Central memory CD8-positive, alpha-beta T cell (primary cell): Measurements from ENCODE around the gene SAE1.

ENCODE experiments used
- ATAC-seq: fragments of 150-1000 bp; cut with Tn5 transposase; replicated peaks from 2 replicates; pipeline ENCODE4 v1.10.0; 2022; ENCODE audit warnings: mild to moderate bottlenecking, moderate FRiP score, moderate number of reproducible peaks; ENCODE audit not compliant: poor library complexity, severe bottlenecking; ENCODE audit errors: extremely low read depth
- DNase-seq, 2 donors: peaks; one replicate each; pipeline ENCODE4 v3.0.0; 2021; ENCODE audit warnings: low spot score in 2 of 2
- H3K27ac Mint-ChIP-seq: one replicate; pipeline ENCODE4 v1.8.0; 2022; ENCODE audit warnings: low read depth, mild to moderate bottlenecking, moderate library complexity, mixed read lengths
- H3K27me3 Mint-ChIP-seq: one replicate; pipeline ENCODE4 v1.8.0; 2022; ENCODE audit warnings: mixed read lengths
- H3K36me3 Mint-ChIP-seq: one replicate; pipeline ENCODE4 v1.8.0; 2022; ENCODE audit warnings: mild to moderate bottlenecking, moderate library complexity, mixed read lengths; ENCODE audit not compliant: insufficient read depth
- H3K4me1 Mint-ChIP-seq: one replicate; pipeline ENCODE4 v1.8.0; 2022; ENCODE audit warnings: mixed read lengths
- H3K4me3 Mint-ChIP-seq: one replicate; pipeline ENCODE4 v1.8.0; 2022; ENCODE audit warnings: mild to moderate bottlenecking, moderate library complexity, mixed read lengths
- H3K9me3 Mint-ChIP-seq: one replicate; pipeline ENCODE4 v1.8.0; 2022; ENCODE audit warnings: mixed read lengths

SAE1 gene

DNA sequence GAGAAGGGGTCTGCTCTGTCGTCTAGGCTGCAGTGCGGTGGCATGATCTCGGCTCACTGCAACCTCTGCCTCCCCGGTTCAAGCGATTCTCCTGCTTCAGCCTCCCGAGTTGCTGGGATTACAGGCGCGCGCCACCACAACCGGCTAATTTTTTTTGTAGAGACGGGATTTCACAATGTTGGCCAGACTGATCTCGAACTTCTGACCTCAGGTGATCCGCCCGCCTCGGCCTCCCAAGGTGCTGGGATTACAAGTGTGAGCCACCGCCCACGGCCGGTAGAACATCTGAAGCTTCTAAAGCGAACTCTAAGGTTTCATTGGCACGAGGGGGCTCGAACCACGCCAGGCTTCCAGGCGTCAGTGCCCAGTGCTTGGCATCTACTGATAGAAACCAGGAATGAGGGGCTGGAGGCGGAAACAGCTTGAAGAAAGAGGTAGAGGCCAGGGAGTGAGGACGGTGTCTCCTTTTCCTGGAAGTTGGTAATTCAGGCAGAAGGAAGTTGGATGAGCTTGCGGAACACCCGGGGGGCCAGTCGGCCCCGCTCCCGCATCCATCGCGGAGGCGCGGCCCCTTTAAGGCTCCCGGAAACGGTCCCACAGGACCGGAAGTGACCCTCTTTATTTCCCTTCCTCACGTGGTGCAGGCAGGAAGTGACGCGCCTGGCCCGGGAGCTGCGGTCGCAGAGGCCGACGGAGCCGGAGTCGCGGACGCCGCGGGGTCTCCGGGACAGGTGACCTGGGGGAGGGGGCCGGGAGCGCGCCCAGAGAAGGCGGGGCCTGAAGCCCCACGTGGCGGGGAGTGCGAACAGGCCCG is 125.5 kb downstream of the SAE1 start, which contains the start of gene CCDC9:
Gene CCDC9 (plus strand): TSS at position 647 of the 814 bp plus-strand sequence. CDS start 1,876 bp downstream, outside the sequence.
- Mint-ChIP-seq H3K27ac (peak within 1 kb of the TSS; percentile 86), H3K4me3 (peak within 1 kb of the TSS; percentile 86), H3K9me3 (no peaks in the 10 kb centered on the region), H3K27me3 (no peaks in the 10 kb centered on the region), H3K36me3 (peaks cover 32% of the 10 kb centered on the region), H3K4me1 (peaks cover 47% of the 10 kb centered on the region)
- ATAC-seq (peak; percentile 64), DNase-seq (peak; percentile 84 to 88)

DNA sequence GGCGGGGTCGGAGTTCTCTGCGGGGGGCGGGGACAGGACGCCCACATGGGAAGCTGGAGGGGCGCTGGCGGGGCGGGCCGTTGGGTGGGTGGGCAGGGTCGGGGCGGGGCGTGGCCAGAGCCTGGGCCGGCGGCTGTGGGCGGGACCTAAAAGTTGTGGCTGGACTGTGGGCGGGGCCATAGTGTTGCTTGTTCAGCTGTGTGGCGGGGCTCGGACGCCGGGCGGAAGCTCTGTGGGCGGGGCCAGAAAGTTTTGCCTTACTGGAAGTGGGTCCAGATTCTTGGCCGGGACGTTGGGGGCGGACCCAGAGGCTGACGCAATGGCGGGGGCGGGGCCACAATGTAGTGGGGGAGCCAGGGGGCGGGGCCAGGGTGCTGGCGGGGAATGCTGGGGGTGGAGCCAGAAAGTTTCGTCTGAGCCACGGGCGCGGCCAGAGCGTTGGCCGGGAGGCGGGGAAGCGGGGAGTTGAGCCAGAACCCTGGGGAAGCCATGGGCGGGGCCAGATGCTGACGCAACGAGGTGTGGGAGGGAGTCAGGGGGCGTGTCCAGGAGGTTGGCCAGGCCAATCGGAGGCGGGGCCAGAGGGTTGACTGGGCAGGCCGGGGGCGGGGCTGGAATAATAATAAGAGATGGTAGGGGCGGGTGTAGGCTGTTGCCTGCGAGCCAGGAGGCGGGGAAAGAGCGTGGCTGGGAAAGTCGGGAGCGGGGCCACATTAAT is 126.2 kb downstream of the SAE1 start:
- DNase-seq: peak; percentile 98 to 99
- H3K4me1 Mint-ChIP-seq: peaks cover 50% of the 10 kb centered on the region
- no peaks in the 10 kb centered on the region for H3K27me3 Mint-ChIP-seq
- peaks cover 37% of the 10 kb centered on the region for H3K36me3 Mint-ChIP-seq
- H3K4me3 Mint-ChIP-seq: peak overlapping the region; percentile 86
- no peaks in the 10 kb centered on the region for H3K9me3 Mint-ChIP-seq
- peak; percentile 82 for ATAC-seq
- H3K27ac Mint-ChIP-seq: peak overlapping the region; percentile 86

DNA sequence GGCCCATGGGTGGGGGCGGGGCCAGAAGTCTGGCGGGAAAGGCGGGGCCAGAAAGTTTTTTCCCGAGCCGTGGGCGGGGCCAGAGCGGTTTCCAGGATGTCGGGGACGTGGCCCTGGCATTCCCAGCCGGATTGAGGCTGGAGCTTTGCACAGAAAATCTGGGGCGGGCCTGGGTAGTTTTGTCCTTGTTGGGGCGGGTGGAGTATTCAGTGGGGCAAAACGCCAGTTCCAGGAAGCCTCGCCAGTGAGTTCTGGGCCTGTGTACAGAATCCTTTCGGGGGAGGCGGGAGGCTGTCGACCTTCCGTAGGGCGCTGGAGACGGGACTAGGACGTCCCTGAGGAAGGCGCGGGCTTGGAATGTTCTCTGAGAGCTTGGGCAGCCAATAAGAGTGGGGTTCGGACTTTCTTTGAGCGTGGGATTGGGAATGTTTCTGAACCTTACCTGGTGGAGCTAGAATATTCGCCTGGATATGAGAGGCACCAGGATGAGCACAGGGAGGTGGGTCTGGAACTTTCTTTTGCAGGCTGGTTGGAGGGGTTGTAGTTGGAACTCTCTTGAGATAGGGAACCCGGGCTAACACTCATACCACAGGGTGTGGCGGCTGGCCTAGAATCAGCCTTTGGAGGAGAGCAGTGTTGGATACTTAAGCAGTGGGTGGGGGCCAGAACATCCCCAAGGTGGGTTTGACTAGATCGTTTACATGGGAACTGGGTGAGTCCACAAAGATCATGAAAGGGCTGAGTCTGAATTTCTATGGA is 127.0 kb downstream of the SAE1 start:
- DNase-seq (no peak), ATAC-seq (no peak)
- H3K36me3 Mint-ChIP-seq: peaks cover 41% of the 10 kb centered on the region
- peak overlapping the region; percentile 86 for H3K27ac Mint-ChIP-seq
- peak overlapping the region; percentile 86 for H3K4me3 Mint-ChIP-seq
- peaks cover 50% of the 10 kb centered on the region for H3K4me1 Mint-ChIP-seq
- no peaks in the 10 kb centered on the region for H3K27me3 Mint-ChIP-seq
- H3K9me3 Mint-ChIP-seq: no peaks in the 10 kb centered on the region

DNA sequence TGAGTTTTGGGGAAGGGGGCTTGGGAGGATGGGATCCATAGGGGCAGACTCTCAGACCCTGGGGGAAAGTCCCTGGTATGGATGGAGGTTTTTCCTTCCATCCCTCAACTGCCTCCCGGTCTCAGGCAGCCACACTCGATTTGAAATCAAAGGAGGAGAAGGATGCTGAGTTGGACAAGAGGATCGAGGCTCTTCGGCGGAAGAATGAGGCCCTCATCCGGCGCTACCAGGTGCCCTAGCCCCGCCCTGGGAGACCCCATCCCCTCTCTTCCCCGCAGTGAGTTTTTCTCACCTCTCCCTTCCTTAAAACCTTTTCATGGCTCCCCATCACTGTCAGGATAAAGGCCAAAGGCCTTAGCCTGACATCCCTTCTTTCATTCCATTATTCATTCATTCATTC is 127.8 kb downstream of the SAE1 start:
- H3K36me3 Mint-ChIP-seq: peaks cover 43% of the 10 kb centered on the region
- H3K27me3 Mint-ChIP-seq: no peaks in the 10 kb centered on the region
- H3K9me3 Mint-ChIP-seq: no peaks in the 10 kb centered on the region
- no peak for ATAC-seq
- DNase-seq: no peak
- peak overlapping the region; percentile 53 for H3K27ac Mint-ChIP-seq
- H3K4me1 Mint-ChIP-seq: peaks cover 50% of the 10 kb centered on the region
- H3K4me3 Mint-ChIP-seq: peak overlapping the region; percentile 60

DNA sequence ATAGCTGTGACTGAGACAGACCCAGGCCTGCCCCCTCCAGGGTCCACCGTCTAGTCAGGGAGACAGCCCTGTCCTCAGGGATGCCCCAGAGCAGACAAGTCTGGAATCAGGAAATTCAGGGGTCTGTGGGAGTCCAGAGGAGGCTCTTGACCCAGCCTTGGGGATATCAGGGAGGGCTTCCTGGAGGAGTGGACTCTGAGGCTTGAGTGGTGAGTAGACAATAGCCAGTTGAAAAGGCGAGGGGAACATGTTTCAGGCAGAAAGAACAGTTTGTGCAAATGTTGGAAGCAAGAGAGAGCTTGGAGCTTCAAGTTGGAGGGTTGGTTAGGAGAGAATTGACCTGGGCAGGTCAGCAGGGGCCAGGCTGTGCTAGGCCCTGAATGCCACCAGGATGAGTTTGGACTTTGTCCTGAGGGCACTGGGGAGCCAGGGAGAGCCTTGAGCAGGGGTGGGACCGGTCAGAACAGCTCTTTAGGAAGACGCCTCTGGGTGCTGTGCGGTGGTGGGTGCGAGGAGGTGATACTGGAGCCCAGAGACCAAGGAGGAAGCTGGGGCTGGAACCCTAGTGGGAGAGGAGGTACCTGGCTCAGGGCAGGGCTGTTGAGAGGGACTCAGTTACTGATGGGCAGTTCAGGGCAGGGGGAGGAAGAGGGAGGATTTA is 128.4 kb downstream of the SAE1 start:
- Mint-ChIP-seq H3K9me3 (no peaks in the 10 kb centered on the region), H3K36me3 (peaks cover 44% of the 10 kb centered on the region), H3K4me1 (peaks cover 50% of the 10 kb centered on the region), H3K27me3 (no peaks in the 10 kb centered on the region), H3K4me3 (peak overlapping the region; percentile 60), H3K27ac (peak overlapping the region; percentile 73)
- DNase-seq (no peak), ATAC-seq (no peak)
